ENCODE data around the gene GIT2.

DNA sequence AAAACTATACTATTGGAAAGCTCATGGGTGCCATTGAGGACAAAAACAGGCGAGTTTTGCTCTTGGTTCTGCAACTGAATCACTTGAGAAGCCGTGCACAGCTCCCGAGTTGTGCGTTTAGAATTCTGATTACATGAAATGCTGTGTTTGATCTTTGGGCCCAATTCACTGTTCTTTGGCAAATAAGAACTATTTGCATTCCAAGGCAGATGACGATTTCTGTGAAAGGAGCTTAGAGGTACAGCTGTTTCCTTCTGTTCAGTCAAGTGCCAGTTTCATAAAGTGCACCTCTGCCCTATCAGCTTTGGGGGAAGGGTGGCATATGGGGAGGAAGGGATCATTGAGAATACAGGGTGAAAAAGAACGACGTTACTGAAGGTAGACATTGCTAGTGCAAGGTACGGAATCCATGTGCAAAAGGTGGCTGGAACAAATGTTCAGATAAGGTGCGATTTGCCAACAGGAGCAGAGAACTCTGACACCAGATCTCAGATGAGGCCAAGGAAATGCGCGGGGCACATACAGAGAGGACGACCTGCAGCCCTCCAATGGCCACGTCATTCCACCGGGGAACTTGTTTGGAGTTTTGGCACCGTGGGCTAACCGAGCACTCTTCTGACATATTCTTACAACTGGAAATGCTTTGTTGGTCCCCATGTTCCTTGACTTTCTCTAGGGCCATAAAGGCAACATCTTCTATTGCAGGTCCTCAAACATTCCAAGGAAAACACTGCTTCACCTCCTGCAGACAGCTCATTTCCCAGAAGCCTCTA lies 66.0 kb downstream of the GIT2 start:
- TF ChIP-seq, protein P1, sequence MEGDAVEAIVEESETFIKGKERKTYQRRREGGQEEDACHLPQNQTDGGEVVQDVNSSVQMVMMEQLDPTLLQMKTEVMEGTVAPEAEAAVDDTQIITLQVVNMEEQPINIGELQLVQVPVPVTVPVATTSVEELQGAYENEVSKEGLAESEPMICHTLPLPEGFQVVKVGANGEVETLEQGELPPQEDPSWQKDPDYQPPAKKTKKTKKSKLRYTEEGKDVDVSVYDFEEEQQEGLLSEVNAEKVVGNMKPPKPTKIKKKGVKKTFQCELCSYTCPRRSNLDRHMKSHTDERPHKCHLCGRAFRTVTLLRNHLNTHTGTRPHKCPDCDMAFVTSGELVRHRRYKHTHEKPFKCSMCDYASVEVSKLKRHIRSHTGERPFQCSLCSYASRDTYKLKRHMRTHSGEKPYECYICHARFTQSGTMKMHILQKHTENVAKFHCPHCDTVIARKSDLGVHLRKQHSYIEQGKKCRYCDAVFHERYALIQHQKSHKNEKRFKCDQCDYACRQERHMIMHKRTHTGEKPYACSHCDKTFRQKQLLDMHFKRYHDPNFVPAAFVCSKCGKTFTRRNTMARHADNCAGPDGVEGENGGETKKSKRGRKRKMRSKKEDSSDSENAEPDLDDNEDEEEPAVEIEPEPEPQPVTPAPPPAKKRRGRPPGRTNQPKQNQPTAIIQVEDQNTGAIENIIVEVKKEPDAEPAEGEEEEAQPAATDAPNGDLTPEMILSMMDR (IDR thresholded peaks at IDR 0.05): no peak
- TF ChIP-seq EP300 (IDR thresholded peaks at IDR 0.05): no peak
